Measurements from ENCODE around the gene PACSIN2.
"Not testable (repeated sequence)": the region's sequence is repeated elsewhere in the genome, so short reads cannot be mapped to it uniquely, and the experiment has no call there.

PACSIN2 gene

DNA sequence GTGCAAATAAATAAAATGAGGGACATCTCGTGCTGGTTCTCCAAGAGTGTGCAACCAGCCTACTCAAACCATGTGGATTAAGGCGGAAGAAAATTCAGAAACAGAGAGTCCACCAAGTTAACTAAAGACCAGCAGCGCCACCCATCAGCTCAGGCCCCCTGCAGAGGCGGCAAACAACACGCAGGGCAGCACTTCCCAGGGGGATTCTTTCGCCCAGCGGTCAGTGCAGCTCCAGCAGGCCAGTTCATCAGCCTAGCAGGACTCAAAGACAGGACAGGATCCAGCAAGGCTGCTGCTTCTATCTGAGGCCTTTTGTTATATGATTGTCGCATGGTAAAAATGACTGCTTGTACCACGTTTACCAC lies 51.7 kb downstream of the PACSIN2 start:
- no peak for DNase-seq

DNA sequence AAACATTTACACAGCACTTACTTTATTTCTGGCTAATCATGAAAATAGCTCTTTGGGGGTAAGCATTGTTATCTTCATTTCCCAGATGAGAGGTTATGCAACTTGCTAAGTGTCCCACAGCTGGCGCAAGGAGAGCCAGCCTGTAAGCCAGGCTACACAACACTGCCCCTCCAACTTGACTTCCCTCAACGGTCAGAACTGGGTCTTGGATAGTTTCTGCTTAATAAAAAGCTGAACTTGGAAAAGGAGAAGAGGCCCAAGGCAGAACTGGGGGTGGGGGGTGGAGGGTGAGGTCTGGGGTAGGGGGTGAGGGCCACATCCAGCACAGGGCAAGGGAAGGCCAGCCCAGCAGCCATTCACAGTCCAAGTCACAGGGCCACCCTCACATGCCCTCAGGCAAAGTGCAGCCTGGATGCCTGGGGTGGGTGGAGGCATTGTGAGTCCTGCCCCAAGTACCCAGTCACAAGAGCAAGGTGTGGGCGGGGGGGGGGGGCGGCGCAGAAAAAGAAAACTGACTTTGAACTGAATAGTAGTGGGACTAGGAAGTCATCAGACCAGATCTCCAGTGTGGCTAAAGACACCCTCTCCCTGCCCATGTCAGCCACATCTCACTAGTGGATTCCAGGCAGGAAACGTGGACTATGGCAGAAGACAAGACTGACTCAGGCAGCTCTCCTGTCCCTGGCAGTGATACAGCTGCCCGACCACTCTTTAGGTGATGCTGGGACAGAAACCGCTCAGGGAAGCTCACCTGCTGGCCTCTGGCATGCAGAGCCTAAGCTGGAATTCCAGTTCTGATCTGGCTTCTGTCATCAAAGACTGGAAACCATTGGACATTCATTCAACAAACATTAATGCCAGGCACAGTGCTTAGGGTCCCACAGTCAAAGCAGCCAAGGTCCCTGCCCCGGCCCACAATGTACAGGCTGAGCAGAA lies 52.4 kb downstream of the PACSIN2 start:
- DNase-seq: peak; percentile 8

GRCh38 chr22:42961810-42962209 lies 53.1 kb downstream of the PACSIN2 start:
- DNase-seq: no peak

DNA sequence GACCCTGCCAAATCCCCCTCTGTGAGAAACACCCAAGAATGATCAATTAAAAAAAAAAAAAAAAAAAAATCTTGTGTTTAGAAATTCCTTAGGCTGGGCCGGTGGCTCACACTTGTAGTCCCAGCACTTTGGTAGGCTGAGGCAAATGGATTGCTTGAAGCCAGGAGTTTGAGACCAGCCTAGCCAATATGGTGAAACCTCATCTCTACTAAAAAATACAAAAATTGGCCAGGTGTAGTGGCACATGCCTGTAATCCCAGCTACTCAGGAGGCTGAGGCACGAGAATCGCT lies 53.6 kb downstream of the PACSIN2 start:
- DNase-seq: not testable (repeated sequence)

GRCh38 chr22:42960531-42961399 lies 54.2 kb downstream of the PACSIN2 start:
- DNase-seq: peak; percentile 14

- DNase-seq: peak; percentile 81
These were observed 55.1 kb downstream of the PACSIN2 start for GRCh38 chr22:42959576-42960509.

GRCh38 chr22:42958937-42959336 lies 56.0 kb downstream of the PACSIN2 start:
- no peak for DNase-seq

DNA sequence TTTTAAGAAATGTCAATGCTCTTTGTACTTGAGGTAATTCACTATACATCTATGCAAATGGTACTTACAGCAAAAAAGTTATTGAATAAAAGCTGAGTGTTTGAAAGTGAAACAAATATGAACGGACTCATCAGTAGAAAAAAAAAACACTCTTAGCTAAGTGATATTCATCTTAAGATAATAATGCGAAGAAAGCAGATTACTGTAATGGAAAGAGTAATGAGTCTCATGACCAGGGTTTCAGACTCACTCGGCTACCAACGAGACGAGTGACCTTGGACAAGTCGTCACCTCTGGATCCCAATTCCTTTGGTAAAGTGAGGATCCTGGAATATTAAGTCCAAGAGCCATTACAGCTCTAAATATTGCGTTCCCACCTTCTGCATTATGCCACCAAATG lies 57.0 kb downstream of the PACSIN2 start:
- DNase-seq: no peak

- DNase-seq: no peak
These were observed 57.4 kb downstream of the PACSIN2 start for GRCh38 chr22:42957544-42957943.

DNA sequence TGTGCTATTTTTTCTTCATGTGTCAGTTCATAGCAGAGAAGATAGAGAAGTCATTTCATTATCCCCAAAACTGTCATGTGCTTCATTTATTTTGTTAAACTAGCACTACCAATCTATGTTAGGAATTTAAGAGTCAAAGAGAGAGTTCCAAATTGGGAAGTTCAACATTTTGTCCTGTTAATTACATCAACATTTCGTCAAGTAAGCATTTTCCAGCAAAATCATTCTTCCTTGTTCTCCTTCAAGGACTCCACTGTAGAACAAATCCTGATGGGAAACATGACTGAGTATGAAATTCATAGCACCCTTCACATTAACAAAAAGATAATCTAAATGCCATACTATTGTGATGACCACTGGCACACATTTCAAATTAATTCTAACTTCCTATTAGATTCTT lies 59.1 kb downstream of the PACSIN2 start:
- DNase-seq: no peak

GRCh38 chr22:42955087-42955635 lies 59.8 kb downstream of the PACSIN2 start:
- no peak for DNase-seq

- DNase-seq: not testable (repeated sequence)
These were observed 61.2 kb downstream of the PACSIN2 start for GRCh38 chr22:42953751-42954150.

- no peak for DNase-seq
These were observed 63.7 kb downstream of the PACSIN2 start for GRCh38 chr22:42951093-42951710.

DNA sequence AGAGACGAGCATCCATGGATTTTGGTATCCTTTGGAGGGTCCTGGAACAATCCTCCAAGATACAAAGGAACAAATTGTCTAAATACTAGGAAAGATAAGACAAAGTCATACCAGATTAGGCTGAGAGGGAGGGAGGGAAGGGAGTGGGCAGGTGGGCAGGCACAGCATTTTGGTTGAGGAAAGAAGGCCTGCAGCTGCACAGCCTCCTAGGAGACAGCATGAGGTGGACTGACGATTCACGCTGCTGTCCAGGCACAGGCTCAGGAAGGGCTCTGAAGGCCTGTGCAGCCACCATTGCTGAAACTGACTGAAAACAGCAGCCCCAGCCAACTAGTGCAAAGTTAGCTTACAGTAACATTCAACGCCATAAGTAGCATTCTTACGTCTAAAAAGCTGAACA lies 64.7 kb downstream of the PACSIN2 start:
- DNase-seq: no peak

DNA sequence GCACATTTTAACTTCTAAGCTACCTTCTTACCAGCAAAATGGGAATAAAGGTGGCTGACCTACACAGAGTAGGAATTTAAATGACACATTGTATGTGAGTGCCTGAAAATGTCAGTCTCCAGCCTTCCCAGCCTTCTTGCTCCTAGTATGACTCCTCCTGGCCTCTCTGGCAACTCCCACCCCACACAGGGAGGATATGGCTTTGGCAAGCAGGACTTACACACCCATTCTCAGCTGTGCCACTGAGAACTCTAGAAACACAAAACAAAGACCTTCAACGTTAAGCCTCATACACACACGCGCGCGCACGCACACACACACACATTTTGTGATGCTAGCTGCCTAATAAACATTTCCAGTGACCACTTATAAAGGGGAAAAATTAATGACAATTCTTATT lies 65.8 kb downstream of the PACSIN2 start:
- DNase-seq: no peak

DNA sequence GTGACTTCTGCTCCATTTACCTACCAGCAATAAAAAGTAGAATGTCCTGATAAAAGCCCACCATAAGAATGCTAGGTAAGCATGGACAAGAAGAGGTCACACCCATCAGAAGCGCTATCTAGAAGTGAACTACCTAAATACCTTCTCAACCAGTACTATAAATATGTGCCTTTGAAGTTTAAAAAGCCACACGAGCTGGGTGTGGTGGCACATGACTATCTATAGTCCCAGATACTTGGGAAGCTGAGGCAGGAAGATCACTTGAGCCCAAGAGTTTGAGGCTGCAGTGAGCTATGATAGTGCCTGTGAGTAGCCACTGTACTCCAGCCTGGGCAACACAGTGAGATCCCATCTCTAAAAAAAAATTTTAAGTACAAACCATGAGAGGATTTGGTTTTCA lies 66.7 kb downstream of the PACSIN2 start:
- DNase-seq: no peak

GRCh38 chr22:42947211-42947990 lies 67.5 kb downstream of the PACSIN2 start:
- peak; percentile 80 for DNase-seq

DNA sequence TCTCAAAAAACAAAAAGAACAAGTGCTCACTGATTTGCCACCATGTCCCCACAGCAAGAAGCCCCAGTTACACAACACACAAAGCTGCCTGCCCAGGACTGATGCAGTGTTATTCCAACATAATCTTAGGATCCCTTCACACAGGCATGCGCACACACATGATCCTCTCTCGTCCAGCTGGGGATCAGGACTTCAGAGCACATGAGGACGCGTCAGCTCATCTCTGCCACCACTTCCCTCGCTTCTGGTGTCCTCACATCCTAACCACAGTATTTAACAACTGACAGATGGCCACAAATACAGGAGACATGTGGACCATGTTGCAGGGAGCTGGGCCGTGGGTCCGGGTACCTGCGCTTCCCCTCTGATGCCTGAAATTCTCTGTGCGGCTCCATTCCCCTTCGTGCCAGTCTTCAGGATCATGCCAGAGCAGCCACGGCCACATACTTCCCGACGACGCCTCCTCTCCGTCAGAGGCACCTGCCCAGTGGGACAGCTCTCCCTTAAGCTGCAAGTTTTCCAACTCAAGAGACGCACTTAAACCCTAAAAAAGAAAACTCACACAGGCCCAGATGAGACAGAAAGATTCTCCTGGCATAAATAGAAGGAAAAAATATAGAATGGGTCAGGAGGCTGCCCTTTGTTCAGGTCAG lies 68.3 kb downstream of the PACSIN2 start:
- no peak for DNase-seq

DNA sequence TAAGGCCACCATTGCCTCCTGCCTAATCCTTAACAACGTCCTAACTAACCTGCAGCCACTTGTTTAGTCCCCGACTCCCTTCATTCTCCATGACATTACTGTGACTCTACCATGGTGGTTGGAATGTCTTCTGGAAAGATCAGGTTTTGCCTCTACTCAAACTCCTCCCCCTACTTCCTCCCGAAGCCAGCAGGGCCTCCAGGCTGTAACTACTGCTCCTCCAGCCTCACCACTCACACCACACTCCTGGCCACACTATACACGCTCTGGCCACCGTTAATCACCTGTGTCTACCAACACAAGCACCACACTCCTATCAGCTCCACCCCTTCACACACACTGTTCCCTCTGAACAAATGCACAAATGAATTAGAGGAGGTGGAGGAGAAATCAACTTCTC lies 69.2 kb downstream of the PACSIN2 start:
- DNase-seq: no peak

- no peak for DNase-seq
These were observed 69.9 kb downstream of the PACSIN2 start for GRCh38 chr22:42945027-42945426.

DNA sequence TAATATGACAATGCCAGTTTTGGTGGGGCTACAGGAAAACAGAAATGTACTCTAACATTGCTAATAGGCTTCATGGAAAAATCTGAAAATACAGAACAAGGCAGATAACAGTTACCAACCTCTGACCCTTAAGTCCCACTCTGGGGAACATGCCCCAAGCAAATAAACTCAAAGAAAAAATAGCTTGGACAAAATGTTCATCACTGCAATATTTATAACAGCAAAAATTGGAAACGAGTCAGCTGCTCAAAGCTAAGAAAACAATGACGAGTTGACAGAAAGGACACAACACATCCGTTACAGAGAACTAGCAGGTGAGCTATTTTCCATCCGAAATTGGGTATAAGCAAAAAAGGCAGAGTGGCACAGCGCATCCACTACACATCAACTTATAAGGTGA lies 70.5 kb downstream of the PACSIN2 start:
- no peak for DNase-seq

Data from DMS53 (cell line).